ENCODE data around the gene TIMM10B.
"Not testable (repeated sequence)": the region's sequence is repeated elsewhere in the genome, so short reads cannot be mapped to it uniquely, and the experiment has no call there.

TIMM10B gene

GRCh38 chr11:6520265-6520664 is 39.0 kb downstream of the TIMM10B start:
- DNase-seq, result no peak

DNA sequence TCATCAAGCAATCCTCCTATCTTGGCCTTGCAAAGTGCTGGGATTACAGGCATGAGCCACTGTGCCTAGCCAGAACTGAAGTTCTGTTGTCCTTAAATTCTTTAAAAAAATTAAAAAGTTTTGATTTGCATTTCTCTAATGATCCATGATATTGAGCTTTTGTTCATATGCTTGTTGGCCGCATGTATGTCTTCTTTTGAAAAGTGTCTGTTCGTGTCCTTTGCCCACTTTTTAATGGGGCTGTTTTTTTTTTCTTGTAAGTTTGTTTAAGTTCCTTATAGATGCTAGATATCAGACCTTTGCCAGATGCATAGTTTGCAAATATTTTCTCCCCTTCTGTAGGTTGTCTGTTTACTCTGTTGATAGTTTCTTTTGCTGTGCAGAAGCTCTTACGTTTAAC is 40.6 kb downstream of the TIMM10B start:
- DNase-seq, result not testable (repeated sequence)

GRCh38 chr11:6523253-6523652 is 42.0 kb downstream of the TIMM10B start:
- DNase-seq, result no peak

GRCh38 chr11:6526411-6527135 is 45.3 kb downstream of the TIMM10B start:
- no peak for DNase-seq

DNA sequence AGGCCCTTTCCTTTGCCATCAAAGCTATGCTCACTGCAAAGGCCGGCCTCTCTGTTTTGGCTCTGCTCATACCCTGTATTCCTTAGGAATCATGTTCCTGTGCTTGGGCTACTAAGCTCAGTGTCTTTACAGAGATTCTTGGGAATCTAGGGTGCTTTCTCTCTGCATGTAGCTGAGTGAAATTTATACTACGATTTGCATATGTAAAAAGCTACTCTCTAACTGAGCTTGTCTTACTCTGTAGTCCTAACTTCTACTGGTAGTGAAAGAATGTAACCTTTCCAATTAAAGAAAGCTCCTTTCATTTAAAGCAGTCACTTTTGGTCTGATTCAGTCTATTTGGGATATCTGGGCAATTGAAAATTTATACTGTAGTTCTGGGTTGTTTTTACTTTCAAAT is 48.0 kb downstream of the TIMM10B start:
- no peak for DNase-seq

DNA sequence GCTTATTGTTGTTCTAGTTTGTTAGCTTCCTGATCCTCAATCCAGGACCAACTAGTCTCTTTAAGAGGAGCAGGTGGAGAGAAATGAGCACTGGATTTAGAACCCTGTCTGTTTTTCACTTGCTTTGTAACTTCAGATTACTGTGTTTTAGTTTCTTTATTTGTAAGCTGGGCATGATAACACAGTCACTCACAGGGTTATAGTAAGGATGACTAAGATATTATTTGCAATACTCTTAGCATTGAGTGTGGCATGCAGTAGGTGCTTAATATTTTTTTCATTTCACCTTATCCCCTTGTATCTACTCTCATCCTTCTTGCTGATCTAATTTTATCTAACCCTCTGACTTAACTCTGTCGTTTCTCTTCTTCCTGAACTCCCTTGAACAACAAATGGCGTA is 49.5 kb downstream of the TIMM10B start:
- no peak for DNase-seq

GRCh38 chr11:6531267-6531752 is 50.0 kb downstream of the TIMM10B start:
- no peak for DNase-seq
